HG03064 (cell line): ENCODE data around the gene FAM83G.
"Not testable (repeated sequence)": the region's sequence is repeated elsewhere in the genome, so short reads cannot be mapped to it uniquely, and the experiment has no call there.

ENCODE experiments used
- ATAC-seq: cut with Tn5 transposase; IDR thresholded peaks from one replicate; pipeline ENCODE4 v1.9.1; 2021; ENCODE audit warnings: low read depth; ENCODE audit not compliant: unreplicated experiment

The FAM83G gene

DNA sequence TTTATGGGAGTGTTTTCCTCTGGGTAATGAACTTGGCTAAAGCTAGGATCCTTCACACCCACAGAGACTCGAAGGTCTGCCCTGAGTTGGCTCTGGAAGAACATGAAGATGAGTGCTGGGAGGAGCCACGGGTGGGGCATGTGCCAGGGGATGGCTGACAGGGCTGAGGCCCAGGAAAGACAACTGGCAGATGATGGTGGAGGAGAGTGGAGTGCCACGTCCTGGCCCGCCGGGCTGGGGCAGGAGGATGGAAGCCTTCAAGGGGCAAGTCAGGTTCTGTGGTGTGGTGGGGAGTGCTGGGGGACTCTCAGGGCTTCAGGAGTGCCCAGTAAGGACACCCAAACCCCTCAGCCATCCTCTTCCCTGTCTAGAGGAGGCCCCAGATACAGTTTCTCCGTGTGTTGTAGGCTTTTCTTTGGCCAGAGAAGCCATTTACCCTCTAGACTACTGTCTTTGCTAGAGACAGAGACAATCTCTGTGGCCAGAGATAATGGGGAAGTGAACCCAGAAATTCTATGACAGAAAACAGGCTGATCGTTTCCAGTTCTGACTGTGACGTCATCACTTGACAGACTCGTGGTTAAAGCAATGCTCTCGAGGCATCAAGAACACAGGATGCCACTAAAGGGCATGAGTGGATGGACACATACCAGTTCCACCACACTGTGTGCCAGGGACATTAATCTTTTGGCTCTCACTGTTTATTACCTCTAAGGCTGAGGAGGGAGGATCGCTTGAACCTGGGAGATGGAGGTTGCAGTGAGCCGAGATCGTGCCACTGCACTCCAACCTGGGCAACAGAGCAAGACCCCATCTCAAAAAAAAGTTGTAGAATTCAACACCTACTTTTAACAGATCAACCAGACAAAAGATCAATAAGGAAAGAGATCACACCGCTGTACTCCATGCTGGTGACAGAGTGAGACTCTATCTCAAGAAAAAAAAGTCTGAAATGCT is 71.2 kb downstream of the FAM83G start:
- ATAC-seq, result no peak

DNA sequence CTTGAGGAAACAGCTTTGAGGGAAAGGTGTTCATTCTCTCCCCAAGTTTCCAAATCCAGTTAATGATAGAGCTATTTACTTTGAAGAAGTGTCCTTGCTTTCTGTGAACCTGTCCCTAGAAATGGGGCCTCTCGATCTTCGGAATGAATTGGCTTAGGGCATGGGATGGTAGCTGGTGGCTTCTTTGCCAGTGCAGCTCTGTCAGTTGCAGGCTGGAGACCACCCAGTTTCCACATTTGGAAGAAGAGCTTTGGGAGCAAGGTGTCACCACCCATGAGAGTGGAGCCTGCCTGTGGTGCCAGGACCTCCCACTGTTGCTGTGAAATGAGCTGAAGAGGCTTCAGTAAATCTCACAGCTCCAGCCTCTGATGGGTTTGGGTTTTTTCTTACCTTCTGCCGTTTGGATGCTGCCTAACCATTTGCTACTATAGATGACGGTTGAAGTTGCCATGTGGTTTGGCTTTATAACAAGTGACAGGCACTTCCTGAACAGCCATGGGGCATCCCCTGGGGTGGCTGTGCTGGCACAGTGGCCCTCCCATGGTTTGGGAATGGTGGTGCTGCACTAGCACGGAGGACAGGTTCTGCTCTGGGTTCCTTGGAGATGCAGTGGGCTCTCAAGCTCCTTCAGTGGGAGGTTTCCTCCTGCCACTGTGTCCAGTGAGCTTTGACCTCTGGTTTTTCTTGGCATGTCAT is 72.1 kb downstream of the FAM83G start:
- ATAC-seq, result no peak

DNA sequence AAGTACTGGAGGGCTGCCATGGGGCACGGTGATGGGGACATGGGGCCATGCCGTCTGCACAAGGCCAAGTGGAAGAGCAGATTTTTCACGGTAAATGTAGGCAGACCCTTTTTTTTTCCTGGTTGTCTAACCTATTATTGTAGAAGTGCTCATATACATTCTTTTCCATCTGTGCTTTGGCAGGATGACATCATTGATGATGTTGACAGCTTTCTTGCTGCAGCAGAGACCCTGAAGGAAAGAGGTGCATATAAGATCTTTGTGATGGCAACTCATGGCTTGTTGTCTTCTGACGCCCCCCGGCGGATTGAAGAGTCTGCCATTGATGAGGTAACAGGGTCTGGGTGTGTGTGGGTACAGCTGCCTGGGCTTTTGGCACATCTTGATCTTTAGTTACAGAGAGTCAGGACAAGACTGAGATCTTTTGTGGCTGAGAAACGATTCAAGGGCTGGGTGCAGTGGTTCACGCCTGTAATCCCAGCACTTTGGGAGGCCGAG is 75.9 kb downstream of the FAM83G start:
- ATAC-seq, result no peak

DNA sequence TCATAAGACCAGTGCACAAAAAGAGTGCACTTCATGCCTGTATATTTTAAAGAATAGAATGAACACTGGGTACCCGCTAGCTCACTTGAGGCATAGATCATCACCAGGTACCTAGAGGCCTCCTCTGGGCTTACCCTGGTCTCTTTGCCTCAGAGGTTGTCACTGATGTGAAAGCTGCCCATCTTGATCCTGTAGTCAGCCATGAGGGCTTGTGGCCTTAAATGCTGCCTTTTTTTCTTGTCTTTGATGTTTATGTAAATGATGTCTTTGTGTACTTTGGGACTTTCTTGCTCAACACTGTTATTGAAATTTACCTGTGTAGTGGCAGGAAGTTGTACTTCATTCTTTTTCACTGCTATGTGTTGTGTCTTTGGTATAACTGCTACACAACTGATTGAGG is 79.4 kb downstream of the FAM83G start:
- ATAC-seq, result no peak

DNA sequence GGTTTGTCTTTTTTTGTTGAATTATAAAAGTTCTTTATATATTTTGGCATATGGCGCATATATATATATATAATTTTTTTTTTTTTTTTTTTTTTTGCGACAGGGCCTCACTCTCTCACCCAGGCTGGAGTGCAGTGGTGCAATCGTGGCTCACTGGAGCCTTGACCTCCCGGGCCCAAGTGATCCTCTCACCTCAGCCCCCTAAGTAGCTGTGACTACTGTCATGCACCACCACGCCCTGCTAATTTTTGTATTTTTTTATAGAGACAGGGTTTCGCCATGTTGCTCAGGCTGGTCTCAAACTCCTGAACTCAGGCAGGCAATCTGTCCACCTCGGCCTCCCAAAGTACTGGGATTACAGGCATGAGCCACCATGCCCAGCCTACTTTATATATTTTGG is 82.0 kb downstream of the FAM83G start:
- not testable (repeated sequence) for ATAC-seq

DNA sequence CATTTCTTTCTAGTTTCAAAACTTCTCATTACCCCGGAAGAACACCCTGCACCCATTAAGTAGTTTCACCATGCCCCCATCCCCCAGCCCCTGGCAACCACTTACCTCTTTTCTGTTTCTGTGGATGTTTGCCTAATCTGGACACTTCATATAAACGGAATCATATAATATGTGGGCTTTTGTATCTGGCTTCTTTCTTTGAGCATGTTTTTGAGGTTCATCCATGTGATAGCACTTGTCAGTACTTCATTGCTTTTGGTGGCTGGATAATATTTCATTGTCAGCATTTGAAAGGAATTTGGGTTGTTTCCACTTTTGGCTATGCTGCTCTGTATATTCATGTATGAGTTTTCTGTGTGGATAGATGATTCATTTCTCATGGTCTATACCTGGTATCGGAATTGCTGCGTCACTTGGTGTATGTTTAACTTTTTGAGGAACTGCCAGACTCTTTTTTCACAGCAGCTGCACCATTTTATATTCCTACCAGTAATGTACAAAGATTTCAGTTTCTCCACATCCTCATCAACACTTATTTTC is 82.6 kb downstream of the FAM83G start:
- no peak for ATAC-seq

DNA sequence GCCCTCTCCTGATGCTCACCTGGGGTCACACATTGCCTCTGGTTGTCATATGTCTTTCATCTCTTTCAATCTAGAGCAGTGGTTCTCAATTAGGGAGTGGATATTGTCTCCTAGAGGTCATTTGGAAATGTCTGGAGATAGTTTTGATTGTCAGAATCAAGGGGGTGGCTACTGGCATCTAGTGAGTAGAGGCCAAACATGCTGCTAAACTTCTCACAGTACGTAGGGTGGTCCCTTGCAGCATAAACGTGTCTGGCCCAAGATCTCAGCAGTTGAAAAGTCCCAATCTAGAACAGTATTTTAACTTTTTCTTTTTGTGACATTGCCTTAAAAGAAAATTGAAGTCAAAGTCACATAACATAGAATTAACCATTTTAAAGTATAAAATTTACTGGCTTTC is 83.1 kb downstream of the FAM83G start:
- no peak for ATAC-seq

DNA sequence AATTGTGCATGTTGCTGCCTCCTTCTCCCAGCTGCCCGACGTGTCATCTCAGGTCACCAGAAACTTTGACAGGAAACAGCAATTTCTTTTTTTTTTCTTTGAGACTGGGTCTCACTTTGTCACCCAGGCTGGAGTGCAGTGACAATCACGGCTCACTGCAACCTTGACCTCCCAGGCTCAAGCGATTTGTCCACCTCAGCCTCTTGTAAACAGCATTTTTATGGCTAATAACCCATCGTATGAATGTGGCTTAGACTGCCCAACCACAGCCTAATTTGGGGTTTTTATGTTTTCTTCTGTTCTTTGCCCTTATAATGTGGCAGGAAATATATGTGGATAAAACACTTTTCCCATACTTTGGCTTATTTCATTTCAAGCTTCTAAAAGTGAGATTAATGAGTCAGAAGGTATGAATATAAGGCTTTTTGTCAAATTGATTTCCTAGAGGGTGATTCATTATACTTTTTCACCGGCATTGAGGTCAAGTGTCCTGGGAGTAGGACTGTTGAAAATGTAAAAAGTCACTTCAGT is 83.6 kb downstream of the FAM83G start:
- ATAC-seq, result no peak

DNA sequence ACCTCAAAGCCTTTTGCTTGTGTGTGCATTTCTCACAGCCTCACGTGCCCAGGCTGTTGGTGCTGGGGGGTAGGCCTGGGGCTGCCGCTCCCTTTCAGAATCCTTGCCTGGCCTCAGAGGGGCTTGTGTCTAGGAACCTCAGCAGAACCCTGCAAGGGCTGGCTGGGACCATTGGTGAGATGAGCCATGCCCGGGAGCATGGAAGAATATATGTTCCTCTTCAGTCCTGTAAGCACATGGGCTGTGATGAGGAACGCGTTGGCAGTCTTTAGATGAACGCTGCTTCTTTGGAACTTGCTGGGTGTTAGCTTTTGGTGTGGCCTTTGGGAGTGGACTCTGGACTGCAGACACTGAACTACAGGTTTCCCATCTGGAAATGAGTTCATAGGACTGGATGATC is 84.6 kb downstream of the FAM83G start:
- ATAC-seq, result no peak
